ENCODE results near the gene GRAP2.
"Not testable (repeated sequence)": the region's sequence is repeated elsewhere in the genome, so short reads cannot be mapped to it uniquely, and the experiment has no call there.

Gene GRAP2

GRCh38 chr22:39970742-39971141 lies 69.9 kb downstream of the GRAP2 start:
- DNase-seq: no peak

- DNase-seq: no peak
Observed at GRCh38 chr22:39972641-39973040, 71.8 kb downstream of the GRAP2 start.

GRCh38 chr22:39973656-39974055 lies 72.8 kb downstream of the GRAP2 start:
- no peak for DNase-seq

GRCh38 chr22:39974065-39974464 lies 73.2 kb downstream of the GRAP2 start:
- DNase-seq: no peak

- no peak for DNase-seq
Observed at GRCh38 chr22:39979048-39979447, 78.2 kb downstream of the GRAP2 start.

GRCh38 chr22:39979458-39979857 lies 78.6 kb downstream of the GRAP2 start:
- no peak for DNase-seq

- no peak for DNase-seq
Observed at GRCh38 chr22:39980596-39980995, 79.7 kb downstream of the GRAP2 start.

DNA sequence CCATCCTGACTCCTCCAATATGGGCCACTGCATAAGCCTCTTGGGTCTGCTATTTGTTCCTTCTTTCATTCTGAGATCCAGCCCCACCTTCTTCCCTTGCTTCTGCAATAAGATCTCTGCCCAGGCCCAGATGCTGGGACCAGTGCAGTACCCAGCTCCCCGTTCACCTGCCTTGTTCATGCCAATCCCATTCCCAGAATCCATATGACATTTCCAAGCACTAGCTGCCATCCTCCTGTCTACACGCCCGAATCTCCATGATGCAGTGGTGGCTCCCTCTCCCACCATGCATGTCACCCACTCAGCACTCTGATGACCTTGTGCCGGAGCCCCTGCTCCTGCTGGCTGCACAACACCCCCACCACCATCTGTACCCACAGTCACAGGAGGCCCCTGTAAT lies 82.5 kb downstream of the GRAP2 start:
- no peak for DNase-seq

GRCh38 chr22:39984006-39984405 lies 83.1 kb downstream of the GRAP2 start:
- DNase-seq: no peak

GRCh38 chr22:39984746-39985145 lies 83.9 kb downstream of the GRAP2 start:
- DNase-seq: no peak

GRCh38 chr22:39985383-39986035 lies 84.6 kb downstream of the GRAP2 start:
- no peak for DNase-seq

DNA sequence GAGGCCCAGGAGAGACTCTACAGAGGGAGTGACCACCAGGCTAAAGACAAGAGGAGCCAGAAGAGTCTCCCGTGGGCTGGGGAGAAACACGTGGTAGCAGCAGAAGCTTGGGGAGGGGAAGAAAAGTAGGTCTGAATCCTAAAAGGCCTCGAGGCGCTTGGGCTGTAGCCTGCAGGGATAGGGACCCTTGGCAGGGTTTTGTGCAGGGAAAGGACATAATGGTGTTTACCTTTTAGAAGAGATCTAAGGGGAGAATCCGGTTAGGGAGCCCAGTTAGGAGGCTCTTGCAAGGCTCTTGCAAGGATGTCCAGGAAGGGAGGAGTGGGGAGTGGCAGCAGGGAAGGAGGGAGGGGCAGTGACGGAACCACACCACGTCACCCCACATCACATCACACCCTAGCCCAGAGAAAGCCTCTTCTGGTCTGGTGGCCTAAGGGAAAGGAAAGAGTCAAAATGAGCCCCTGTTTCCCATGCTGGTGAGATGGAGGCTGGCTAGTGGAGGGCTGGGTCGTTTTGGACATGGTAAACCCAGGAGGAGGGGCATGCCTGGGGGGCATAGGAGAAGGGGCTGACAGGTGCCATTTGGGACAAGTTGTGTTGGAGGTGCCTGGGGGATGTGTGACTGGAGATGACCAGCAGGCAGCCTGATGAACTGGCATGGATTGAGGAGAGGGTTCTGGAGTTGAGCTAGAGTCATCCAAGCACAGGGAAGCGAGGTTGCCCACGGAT lies 87.7 kb downstream of the GRAP2 start:
- DNase-seq: no peak

GRCh38 chr22:39989633-39990032 lies 88.7 kb downstream of the GRAP2 start:
- no peak for DNase-seq

DNA sequence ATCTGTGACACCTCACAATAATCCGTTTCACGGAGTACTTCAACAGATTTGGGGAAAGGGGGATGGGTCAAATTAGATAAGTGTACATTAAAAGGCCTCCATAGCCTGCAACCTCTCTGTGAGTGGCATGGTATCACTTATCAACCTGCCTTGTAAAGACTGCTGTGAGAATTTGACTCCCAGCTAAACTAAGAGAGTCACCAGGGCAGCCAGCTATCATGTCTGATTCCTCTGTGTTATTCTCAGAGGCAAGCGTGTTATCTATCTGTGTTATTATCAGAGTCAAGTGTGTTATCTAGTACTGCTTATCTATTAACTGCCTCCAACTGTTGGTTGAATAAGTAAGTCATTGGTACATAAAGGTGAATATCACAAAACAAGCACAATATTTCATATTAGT lies 89.8 kb downstream of the GRAP2 start:
- no peak for DNase-seq

DNA sequence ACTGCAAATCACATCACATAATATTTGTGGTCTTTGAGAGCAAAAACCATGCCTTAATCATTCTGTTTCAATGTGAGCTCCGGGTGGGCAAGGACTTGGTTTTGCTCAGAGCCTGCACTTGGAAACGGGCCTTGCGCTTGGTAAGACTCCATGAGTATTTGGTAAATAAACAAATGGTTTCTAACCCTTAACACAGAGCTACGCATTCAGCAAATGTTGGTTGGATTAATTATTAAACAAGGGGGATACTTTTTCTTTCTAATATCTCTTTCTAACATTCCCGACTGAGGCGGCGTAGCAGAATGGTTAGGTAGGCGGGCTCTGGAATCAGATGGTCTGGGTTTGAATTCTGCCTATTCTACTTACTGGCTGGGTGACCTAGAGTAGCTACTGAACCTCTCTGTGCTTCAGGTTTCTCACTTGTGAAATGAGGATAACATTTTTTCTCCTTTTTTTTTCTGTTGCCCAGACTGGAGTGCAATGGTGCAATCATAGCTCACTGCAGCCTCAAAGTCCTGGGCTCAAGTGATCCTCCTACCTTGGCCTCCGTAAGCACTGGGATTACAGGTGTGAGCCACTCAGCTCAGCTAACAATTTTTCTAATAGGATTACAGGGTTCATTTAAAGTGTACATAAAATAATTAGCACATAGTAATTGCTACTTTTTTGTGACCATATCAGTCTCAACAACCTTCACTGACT lies 90.4 kb downstream of the GRAP2 start:
- DNase-seq: no peak

DNA sequence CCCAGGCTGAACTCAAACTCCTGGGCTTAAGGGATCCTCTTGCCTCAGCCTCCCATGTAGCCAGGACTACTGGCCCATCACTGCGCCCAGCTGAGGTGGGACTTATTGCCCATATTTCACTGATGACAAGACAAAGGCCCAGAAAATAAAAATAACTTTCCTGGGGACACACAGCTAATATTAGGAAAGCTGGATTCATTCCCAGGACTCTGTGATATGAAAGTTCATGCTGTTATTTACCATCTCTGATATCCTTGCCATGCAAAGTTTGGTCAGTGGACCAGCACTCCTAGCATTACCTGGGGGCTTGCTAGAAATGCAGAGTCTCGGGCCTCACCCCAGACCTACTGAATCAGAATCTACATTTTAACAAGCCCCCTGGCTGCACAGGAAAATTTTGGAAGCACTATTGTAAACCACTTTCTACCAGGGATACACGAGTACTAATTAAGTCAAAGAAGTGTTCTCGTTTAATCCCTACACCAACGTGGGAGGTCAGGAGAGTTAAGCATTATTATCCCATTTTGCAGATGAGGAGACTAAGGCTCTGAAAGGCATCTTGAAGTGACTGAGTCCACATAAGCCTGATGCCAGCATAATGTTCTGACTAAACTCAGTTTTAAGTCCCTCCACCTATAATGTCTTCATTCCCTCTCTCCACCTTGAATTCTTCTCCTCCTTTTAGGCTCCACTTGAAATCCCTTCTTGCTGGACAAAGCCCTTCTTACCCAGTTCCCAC lies 91.4 kb downstream of the GRAP2 start:
- no peak for DNase-seq

DNA sequence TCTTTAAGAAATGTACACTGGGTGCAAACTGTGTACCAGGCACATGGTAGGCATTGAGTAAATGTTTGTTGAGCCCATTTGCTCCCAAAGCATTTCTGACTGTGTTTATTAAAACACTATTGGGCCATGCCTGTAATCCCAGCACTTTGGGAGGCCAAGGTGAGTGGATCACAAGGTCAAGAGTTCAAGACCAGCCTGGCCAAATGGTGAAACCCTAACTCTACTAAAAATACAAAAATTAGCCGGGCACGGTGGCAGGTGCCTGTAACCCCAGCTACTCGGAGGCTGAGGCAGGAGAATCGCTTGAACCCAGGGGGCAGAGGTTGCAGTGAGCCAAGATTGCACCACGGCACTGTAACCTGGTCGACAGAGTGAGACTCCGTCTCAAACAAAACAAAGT lies 92.0 kb downstream of the GRAP2 start:
- DNase-seq: not testable (repeated sequence)

GRCh38 chr22:39994041-39994565 lies 93.2 kb downstream of the GRAP2 start:
- no peak for DNase-seq

DNA sequence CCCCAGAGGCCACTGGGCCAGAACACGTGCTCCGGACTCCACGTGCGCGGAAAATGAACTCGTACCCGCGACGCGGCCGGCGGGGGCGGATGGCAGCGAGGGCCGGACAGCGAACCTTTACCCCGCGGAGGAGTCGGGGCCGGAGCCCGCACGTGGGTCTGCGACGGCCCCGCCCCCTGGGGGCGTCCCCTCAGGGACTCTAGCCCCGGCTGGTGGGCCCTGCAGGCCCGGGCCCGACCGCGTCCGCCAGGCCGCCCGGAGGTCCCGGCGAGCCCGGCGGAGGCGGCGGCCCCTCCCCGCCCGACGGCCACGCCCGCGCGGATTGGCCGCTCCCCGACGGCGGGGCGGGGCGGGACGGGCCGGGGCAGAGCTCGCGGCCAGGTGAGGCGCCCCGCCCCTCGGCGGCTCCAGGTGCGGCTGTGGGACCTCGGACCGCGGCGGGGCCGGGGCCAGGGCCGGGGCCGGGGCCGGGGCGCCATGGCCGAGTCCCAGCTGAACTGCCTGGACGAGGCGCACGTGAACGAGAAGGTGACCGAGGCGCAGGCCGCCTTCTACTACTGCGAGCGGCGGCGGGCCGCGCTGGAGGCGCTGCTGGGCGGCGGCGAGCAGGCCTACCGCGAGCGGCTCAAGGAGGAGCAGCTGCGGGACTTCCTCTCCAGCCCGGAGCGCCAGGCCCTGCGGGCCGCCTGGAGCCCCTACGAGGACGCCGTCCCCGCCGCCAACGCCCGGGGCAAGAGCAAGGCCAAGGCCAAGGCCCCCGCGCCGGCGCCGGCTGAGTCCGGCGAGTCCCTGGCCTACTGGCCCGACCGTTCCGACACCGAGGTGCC lies 93.9 kb downstream of the GRAP2 start, which contains the start of gene FAM83F:
TSS of gene FAM83F (plus strand) at position 389 of the 827 bp plus-strand sequence. CDS start at position 478, 89 bp downstream.
- DNase-seq: no peak

DNA sequence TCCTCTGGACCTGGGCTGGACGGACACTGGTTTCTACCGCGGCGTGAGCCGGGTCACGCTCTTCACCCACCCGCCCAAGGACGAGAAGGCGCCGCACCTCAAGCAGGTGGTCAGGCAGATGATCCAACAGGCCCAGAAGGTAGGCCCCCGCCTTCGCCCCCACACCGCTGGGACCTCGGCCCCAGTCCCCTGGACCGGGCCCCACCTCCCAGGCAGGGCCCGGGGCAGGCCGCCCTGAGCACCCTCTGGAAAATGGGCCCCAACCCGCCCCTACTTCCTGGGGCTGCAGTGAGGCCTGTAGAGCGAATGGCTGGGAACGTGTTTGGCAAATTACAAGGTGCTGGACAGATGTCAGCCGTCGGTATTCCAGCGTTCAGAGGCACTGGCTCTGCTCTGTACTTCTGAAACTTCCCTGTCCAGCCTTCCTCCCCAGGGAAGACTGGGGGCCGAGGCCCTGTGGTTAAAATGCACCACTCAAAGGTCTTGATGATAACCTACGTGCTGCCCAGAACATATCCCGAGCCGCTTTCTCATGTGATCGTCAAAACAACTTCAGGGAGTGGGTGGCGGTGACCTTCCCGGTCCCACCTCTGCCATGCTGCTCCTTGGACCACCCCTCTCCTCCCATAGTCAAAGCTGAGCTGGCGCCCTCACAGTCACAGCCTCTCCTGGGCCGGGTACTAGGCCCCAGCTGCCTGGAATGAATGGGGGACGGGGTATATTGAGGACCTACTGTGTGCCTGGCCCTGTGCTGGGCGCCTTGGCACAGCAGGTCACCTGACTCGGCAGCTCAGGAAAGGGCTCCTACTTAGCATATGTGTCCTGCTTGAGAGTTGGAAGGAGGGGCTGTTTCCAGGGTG lies 94.7 kb downstream of the GRAP2 start:
- no peak for DNase-seq

DNA sequence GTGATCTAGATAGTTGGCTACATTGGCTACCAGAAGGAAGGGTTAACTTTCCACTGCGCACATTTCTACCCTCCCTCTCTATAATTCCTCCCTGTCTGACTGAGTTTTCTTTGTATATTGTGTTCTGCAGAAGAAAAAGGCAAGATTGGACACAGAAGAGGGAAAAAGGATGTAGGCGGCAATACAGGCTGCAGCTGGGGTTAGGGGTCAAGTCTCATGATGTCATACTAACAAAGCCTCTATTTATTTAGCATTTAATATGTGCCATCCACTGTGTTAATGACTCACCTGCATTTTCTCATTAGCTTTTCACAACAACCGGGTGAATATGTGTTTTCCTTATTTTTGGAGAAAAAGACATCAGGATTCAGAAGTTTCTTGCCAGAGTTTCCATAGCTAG lies 95.8 kb downstream of the GRAP2 start:
- no peak for DNase-seq

Data from 8988T (cell line).